K562 (cell line): ENCODE measurements around the gene ZNF350. TPM values are rescaled to one million over a fixed set of nuclear protein-coding genes. Genes with fewer than 3 reads are reported as not detected.

Experiments
- ATAC-seq: fragments of 200-7000 bp; cut with Tn5 transposase; 3 replicates; pipeline ENCODE4 v1.9.1; 2020; ENCODE audit warnings: moderate library complexity
- BruUV-seq: library from RNA; stranded (reverse); fragments of 400-500 nt; replicated peaks from 2 replicates; lab custom pipeline; 2021; lab: Mats Ljungman, UMichigan
- CTCF ChIA-PET: fragments of 300-600 bp; formaldehyde crosslinking; extraction: SDS; loops from one replicate; lab custom pipeline; 2021; ENCODE audit warnings: low intra/inter-chr PET ratio; lab: Yijun Ruan, JAX
- POLR2A ChIA-PET: fragments of 300-600, 350-650 bp; sonication (Branson Sonifier 250); formaldehyde crosslinking; extraction: SDS; loops from one replicate; lab custom pipeline; 2021; ENCODE audit warnings: antibody characterized with exemption, inconsistent platforms; lab: Yijun Ruan, JAX
- DNase-seq, 4 experiments: peaks; one replicate each; pipeline versions ENCODE4 v3.0.0 to v3.0.0-alpha.2; 2011 to 2018; ENCODE audit warnings: low spot score in 3 of 4, mixed read lengths in 3 of 4; ENCODE audit errors: extremely low read depth in 1 of 4
- FAIRE-seq: peaks from 2 replicates; lab custom pipeline; 2011; peaks lifted over from hg19 to GRCh38; lab: Jason Lieb, UNC
- H2AFZ ChIP-seq: 2 replicates; pipeline ENCODE4 v1.6.0; 2011; ENCODE audit warnings: low read depth, low read length, control low read depth, inconsistent platforms
- H3K27ac ChIP-seq: fragments of 200-600 bp; 3 replicates; pipeline ENCODE4 v1.8.0; 2011; ENCODE audit warnings: low read depth, mild to moderate bottlenecking, control low read depth, inconsistent platforms, low read length, moderate library complexity, mixed read lengths; ENCODE audit errors: extremely low read depth
- H3K27me3 ChIP-seq, 2 experiments: fragments of 300-600 bp in 1 of 2; 2 replicates in 1 of 2; 3 replicates in 1 of 2; pipeline versions ENCODE4 v1.6.0 to v1.8.0; 2011; ENCODE audit warnings: inconsistent platforms in 2 of 2, low read length in 2 of 2, mild to moderate bottlenecking in 1 of 2, mixed read lengths in 1 of 2, moderate library complexity in 1 of 2; ENCODE audit not compliant: control insufficient read depth in 2 of 2, insufficient read depth in 2 of 2
- H3K36me3 ChIP-seq: fragments of 300-600 bp; 3 replicates; pipeline ENCODE4 v1.8.0; 2011; ENCODE audit warnings: mild to moderate bottlenecking, low read length, inconsistent platforms; ENCODE audit not compliant: control insufficient read depth, insufficient read depth
- H3K4me1 ChIP-seq, 2 experiments: fragments of 200-600 bp in 1 of 2; replicated peaks in 1 of 2; 2 replicates in 1 of 2; 3 replicates in 1 of 2; pipeline versions ENCODE4 v1.5.1 to v1.8.0; 2011; ENCODE audit warnings: inconsistent platforms in 2 of 2, low read length in 2 of 2, mild to moderate bottlenecking in 1 of 2, mixed read lengths in 1 of 2, moderate library complexity in 1 of 2; ENCODE audit not compliant: control insufficient read depth in 2 of 2, insufficient read depth in 2 of 2
- H3K4me2 ChIP-seq: 2 replicates; pipeline ENCODE4 v1.6.1; 2011; ENCODE audit warnings: low read length, control low read depth, inconsistent platforms, mixed read lengths; ENCODE audit not compliant: insufficient read depth
- H3K4me3 ChIP-seq: fragments of 200-600 bp; sonication (generic), shearing (Covaris generic); 2 replicates; pipeline ENCODE4 v1.5.1; 2016; ENCODE audit warnings: control low read depth, inconsistent platforms
- H3K79me2 ChIP-seq: fragments of 200-600 bp; 3 replicates; pipeline ENCODE4 v1.8.0; 2011; ENCODE audit warnings: low read length, inconsistent platforms; ENCODE audit not compliant: control insufficient read depth, insufficient read depth
- H3K9ac ChIP-seq, 2 experiments: 2 replicates each; pipeline versions ENCODE4 v1.6.0 to v1.6.1; 2011; ENCODE audit warnings: low read depth in 2 of 2, low read length in 2 of 2, control low read depth in 1 of 2, inconsistent platforms in 1 of 2, mild to moderate bottlenecking in 1 of 2, mixed read lengths in 1 of 2; ENCODE audit not compliant: insufficient read depth in 1 of 2
- H3K9me1 ChIP-seq: one replicate; pipeline ENCODE4 v1.6.0; 2011; ENCODE audit warnings: inconsistent platforms, mild to moderate bottlenecking, low read length, moderate library complexity; ENCODE audit not compliant: control insufficient read depth, insufficient read depth
- H3K9me3 ChIP-seq: replicated peaks from 2 replicates; pipeline ENCODE4 v1.5.1; 2011; ENCODE audit warnings: low read depth, low read length, inconsistent platforms; ENCODE audit not compliant: control insufficient read depth, insufficient read depth
- H4K20me1 ChIP-seq: replicated peaks from 2 replicates; pipeline ENCODE4 v1.6.1; 2011; ENCODE audit warnings: low read length, inconsistent platforms, mixed read lengths; ENCODE audit not compliant: control insufficient read depth, insufficient read depth
- ETV6 ChIP-seq, 3 experiments: fragments of 150-350 bp in 1 of 3; sonication (generic) in 1 of 3; formaldehyde crosslinking in 1 of 3; IDR thresholded peaks; 2 replicates each; pipeline versions ENCODE4 v1.6.1 to v1.8.0; 2014 to 2022; ENCODE audit warnings: borderline replicate concordance in 2 of 3, low read depth in 2 of 3, antibody characterized with exemption in 1 of 3, low read length in 1 of 3, mild to moderate bottlenecking in 1 of 3, missing genetic modification reagents in 1 of 3
- FOXJ3 ChIP-seq: sonication (generic); formaldehyde crosslinking; IDR thresholded peaks from 2 replicates; pipeline ENCODE4 v1.4.0; 2020; ENCODE audit warnings: mild to moderate bottlenecking, missing genetic modification reagents
- KLF6 ChIP-seq: fragments of 250-450 bp; sonication (Bioruptor Pico); IDR thresholded peaks from 2 replicates; pipeline ENCODE4 v1.4.0; 2020; ENCODE audit warnings: mild to moderate bottlenecking, moderate library complexity, borderline replicate concordance
- MNT ChIP-seq, 2 experiments: fragments of 450-650 bp; conservative IDR thresholded peaks; 2 replicates each; pipeline ENCODE4 v1.6.1; 2017; ENCODE audit warnings: mild to moderate bottlenecking in 2 of 2, moderate library complexity in 2 of 2
- NRF1 ChIP-seq, 2 experiments: fragments of 450-650 bp; IDR thresholded peaks in 1 of 2; conservative IDR thresholded peaks in 1 of 2; 2 replicates each; pipeline ENCODE4 v1.6.1; 2014; ENCODE audit warnings: mild to moderate bottlenecking in 2 of 2
- TRIM24 ChIP-seq, 2 experiments: fragments of 450-650 bp; IDR thresholded peaks; 2 replicates each; pipeline ENCODE4 v1.6.1; 2016
- TRIM28 ChIP-seq: fragments of 450-650 bp; IDR thresholded peaks from 2 replicates; pipeline ENCODE4 v1.6.1; 2017
- XRCC3 ChIP-seq: fragments of 450-650 bp; IDR thresholded peaks from 2 replicates; pipeline ENCODE4 v1.6.1; 2017; ENCODE audit warnings: mild to moderate bottlenecking, moderate library complexity
- ZNF274 ChIP-seq: IDR thresholded peaks from 2 replicates; pipeline ENCODE4 v1.6.1; 2011; ENCODE audit warnings: low read depth, mild to moderate bottlenecking, low read length, moderate library complexity, borderline replicate concordance
- ZNF75A ChIP-seq: fragments of 450-650 bp; formaldehyde crosslinking; IDR thresholded peaks from 2 replicates; pipeline ENCODE4 v1.4.0; 2020; ENCODE audit warnings: mild to moderate bottlenecking
- WGBS: fragments of 100-300 bp; shearing (Covaris generic); methylation state at CpG from one replicate; pipeline ENCODE4 v1.1.6; 2016; ENCODE audit warnings: low coverage, mixed read lengths; ENCODE audit not compliant: insufficient coverage; ENCODE audit errors: missing lambda C conversion rate; 5-methylcytosine and 5-hydroxymethylcytosine counted together
- in situ Hi-C: fragments of 300-500 bp; cut with MboI; formaldehyde crosslinking; loops from 4 replicates; pipeline ENCODE4 v1.15.0; 2018; ENCODE audit warnings: inconsistent platforms, mixed read lengths
- intact Hi-C: fragments of 100-400 bp; cut with micrococcal nuclease; formaldehyde crosslinking; loops from 2 replicates; pipeline ENCODE4 v1.14.2; 2022
- polyA plus RNA-seq, 8 experiments: library from polyadenylated mRNA; depleted of rRNA in 4 of 8; stranded (reverse) in 5 of 8; unstranded in 3 of 8; fragments of >200 nt; fragmentation: Nextera tagmentation in 2 of 8; fragmentation: Illumina TruSeq in 1 of 8; extraction: Ambion mirVana in 2 of 8; extraction: Trizol in 1 of 8; gene quantifications; 2 replicates each; pipeline versions ENCODE4 v1.2.1 to v1.2.3, GENCODE V29; 2011 to 2014; ENCODE audit warnings: inconsistent platforms in 1 of 8, missing spikeins in 1 of 8
- total RNA-seq, 7 experiments: library from RNA; depleted of rRNA in 6 of 7; stranded (reverse); fragments of >200 nt in 6 of 7; fragmentation: Illumina TruSeq in 2 of 7; extraction: Trizol in 2 of 7; gene quantifications; 2 replicates each; pipeline versions ENCODE4 v1.2.1 to v1.2.3, GENCODE V29; 2011 to 2021; ENCODE audit warnings: low replicate concordance in 1 of 7
- TF ChIP-seq, protein P1 (sequence below): fragments of 250-450 bp; sonication (Bioruptor Pico); IDR thresholded peaks from 2 replicates; pipeline ENCODE4 v1.5.0; 2021; ENCODE audit warnings: mild to moderate bottlenecking, borderline replicate concordance
- TF ChIP-seq, protein P2 (sequence below): fragments of 250-450 bp; sonication (Bioruptor Pico); IDR thresholded peaks from 2 replicates; pipeline ENCODE4 v1.5.0; 2021

ZNF350 gene
- total and polyA plus RNA-seq, 9 of the 15 experiments (the other 6 are each of a cell fraction or from before 2014, with no cell fraction given), result 1.7 to 4.8 (median 2.9) TPM

GRCh38 chr19:51915324-51915867 lies 71.2 kb downstream of the ZNF350 start:
- intact Hi-C loops, result no loop called here
- Histone ChIP-seq H2AFZ (no peak overlapping the region), H3K27me3 (no peaks in the 10 kb centered on the region), H3K9me1 (no peaks in the 10 kb centered on the region), H3K4me2 (no peak overlapping the region), H3K9me3 (peaks cover 14% of the 10 kb centered on the region), H3K79me2 (no peaks in the 10 kb centered on the region), H3K9ac (no peak overlapping the region), H4K20me1 (no peaks in the 10 kb centered on the region), H3K27ac (no peak overlapping the region), H3K4me1 (no peaks in the 10 kb centered on the region), H3K36me3 (no peaks in the 10 kb centered on the region), H3K4me3 (no peak overlapping the region)
- no TSS peak for BruUV-seq
- ChIA-PET POLR2A (interaction anchor here (0.6 kb wide), 2 partner anchors 21 to 25 kb away, joined by 3 read pairs; no protein-coding TSS in a partner anchor), CTCF (no interaction called here)
- TF ChIP-seq MNT (conservative IDR thresholded peaks at IDR 0.05), result no peak
- no peak for TF ChIP-seq ETV6 (IDR thresholded peaks at IDR 0.05; ENCODE audit: borderline replicate concordance in 1 of 2, low read depth in 2 of 2, low read length in 1 of 2)
- no peak for TF ChIP-seq ETV6 (CRISPR knock-in tag; IDR thresholded peaks at IDR 0.05; ENCODE audit: borderline replicate concordance)
- TF ChIP-seq ZNF274, result peak; percentile 95
- TF ChIP-seq, protein P1, sequence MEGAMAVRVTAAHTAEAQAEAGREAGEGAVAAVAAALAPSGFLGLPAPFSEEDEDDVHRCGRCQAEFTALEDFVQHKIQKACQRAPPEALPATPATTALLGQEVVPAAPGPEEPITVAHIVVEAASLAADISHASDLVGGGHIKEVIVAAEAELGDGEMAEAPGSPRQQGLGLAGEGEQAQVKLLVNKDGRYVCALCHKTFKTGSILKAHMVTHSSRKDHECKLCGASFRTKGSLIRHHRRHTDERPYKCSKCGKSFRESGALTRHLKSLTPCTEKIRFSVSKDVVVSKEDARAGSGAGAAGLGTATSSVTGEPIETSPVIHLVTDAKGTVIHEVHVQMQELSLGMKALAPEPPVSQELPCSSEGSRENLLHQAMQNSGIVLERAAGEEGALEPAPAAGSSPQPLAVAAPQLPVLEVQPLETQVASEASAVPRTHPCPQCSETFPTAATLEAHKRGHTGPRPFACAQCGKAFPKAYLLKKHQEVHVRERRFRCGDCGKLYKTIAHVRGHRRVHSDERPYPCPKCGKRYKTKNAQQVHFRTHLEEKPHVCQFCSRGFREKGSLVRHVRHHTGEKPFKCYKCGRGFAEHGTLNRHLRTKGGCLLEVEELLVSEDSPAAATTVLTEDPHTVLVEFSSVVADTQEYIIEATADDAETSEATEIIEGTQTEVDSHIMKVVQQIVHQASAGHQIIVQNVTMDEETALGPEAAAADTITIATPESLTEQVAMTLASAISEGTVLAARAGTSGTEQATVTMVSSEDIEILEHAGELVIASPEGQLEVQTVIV, result no peak
- TF ChIP-seq FOXJ3 (CRISPR knock-in tag), result no peak
- TF ChIP-seq TRIM28, result peak; percentile 91
- TF ChIP-seq, protein P2, sequence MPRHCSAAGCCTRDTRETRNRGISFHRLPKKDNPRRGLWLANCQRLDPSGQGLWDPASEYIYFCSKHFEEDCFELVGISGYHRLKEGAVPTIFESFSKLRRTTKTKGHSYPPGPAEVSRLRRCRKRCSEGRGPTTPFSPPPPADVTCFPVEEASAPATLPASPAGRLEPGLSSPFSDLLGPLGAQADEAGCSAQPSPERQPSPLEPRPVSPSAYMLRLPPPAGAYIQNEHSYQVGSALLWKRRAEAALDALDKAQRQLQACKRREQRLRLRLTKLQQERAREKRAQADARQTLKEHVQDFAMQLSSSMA (CRISPR knock-in tag), result no peak
- TF ChIP-seq ZNF75A (CRISPR knock-in tag), result peak; percentile 87
- TF ChIP-seq TRIM24 (IDR thresholded peaks at IDR 0.05), result 0 out of 4 replicates have a peak, but pooled peaks of 1 of the 2 experiments have one; percentile 36
- no peak for TF ChIP-seq KLF6 (CRISPR knock-in tag)
- peak; percentile 58; the same call in 1 of the 2 replicates for TF ChIP-seq XRCC3
- no peak for TF ChIP-seq NRF1 (conservative IDR thresholded peaks at IDR 0.05 in 1 of 2, IDR thresholded peaks at IDR 0.05 in 1 of 2)
- FAIRE-seq (peak; percentile 55), DNase-seq (no peak), ATAC-seq (no peak)
- WGBS, result 3% methylated on average over 5 of the region's 5 CpGs
- in situ Hi-C loops, result no loop called here
